Neural cell (in vitro differentiated cells): ENCODE results near the gene TPD52L2. TPM values are rescaled to one million over a fixed set of nuclear protein-coding genes. Genes with fewer than 3 reads are reported as not detected.

Experiments
- H2AFZ ChIP-seq: fragments of 200-600, 300-800 bp; sonication (generic), shearing (Covaris generic); 2 replicates; pipeline ENCODE4 v1.6.0; 2014; ENCODE audit warnings: low read depth, mild to moderate bottlenecking, antibody characterized with exemption, low read length, moderate library complexity
- H3F3A ChIP-seq: fragments of 200-600 bp; shearing (Covaris generic); 2 replicates; pipeline ENCODE4 v1.6.1; 2016; ENCODE audit warnings: mild to moderate bottlenecking, moderate library complexity, mixed read lengths, antibody characterized with exemption, low read length; ENCODE audit not compliant: insufficient read depth, poor library complexity, severe bottlenecking
- H3K27ac ChIP-seq: fragments of 200-600, 300-800 bp; sonication (generic), shearing (Covaris generic); 2 replicates; pipeline ENCODE4 v1.5.1; 2014; ENCODE audit warnings: mild to moderate bottlenecking, low read length, moderate library complexity
- H3K27me3 ChIP-seq: fragments of 300-800, 200-600 bp; sonication (generic), shearing (Covaris generic); 2 replicates; pipeline ENCODE4 v1.6.0; 2014; ENCODE audit warnings: mild to moderate bottlenecking, low read depth, low read length, moderate library complexity; ENCODE audit not compliant: insufficient read depth
- H3K36me3 ChIP-seq: fragments of 300-800, 200-600 bp; sonication (generic), shearing (Covaris generic); 2 replicates; pipeline ENCODE4 v1.5.1; 2014; ENCODE audit warnings: mild to moderate bottlenecking, antibody characterized with exemption, low read length, moderate library complexity; ENCODE audit not compliant: insufficient read depth
- H3K4me2 ChIP-seq: fragments of 300-800, 200-600 bp; sonication (generic), shearing (Covaris generic); 2 replicates; pipeline ENCODE4 v1.6.0; 2014; ENCODE audit warnings: mild to moderate bottlenecking, low read length
- H3K4me3 ChIP-seq: fragments of 300-800, 200-600 bp; sonication (generic), shearing (Covaris generic); 2 replicates; pipeline ENCODE4 v1.5.1; 2014; ENCODE audit warnings: mild to moderate bottlenecking, low read length, moderate library complexity
- H3K79me2 ChIP-seq: fragments of 200-600 bp; shearing (Covaris generic); replicated peaks from 2 replicates; pipeline ENCODE4 v1.6.0; 2014; ENCODE audit warnings: mild to moderate bottlenecking, low read length, moderate library complexity; ENCODE audit not compliant: insufficient read depth
- H3K9ac ChIP-seq: fragments of 300-800, 200-600 bp; sonication (generic), shearing (Covaris generic); 2 replicates; pipeline ENCODE4 v1.6.1; 2016; ENCODE audit warnings: mild to moderate bottlenecking, low read length, mixed read lengths
- H3K9me2 ChIP-seq: fragments of 200-600 bp; shearing (Covaris generic); 2 replicates; pipeline ENCODE4 v1.6.1; 2016; ENCODE audit warnings: mild to moderate bottlenecking, low read length, mixed read lengths; ENCODE audit not compliant: insufficient read depth
- H3K9me3 ChIP-seq: fragments of 200-600, 300-800 bp; sonication (generic), shearing (Covaris generic); 2 replicates; pipeline ENCODE4 v1.6.1; 2016; ENCODE audit warnings: mild to moderate bottlenecking, mixed run types, low read length, moderate library complexity, mixed read lengths
- H4K20me1 ChIP-seq: fragments of 200-600 bp; shearing (Covaris generic); 2 replicates; pipeline ENCODE4 v1.6.1; 2016; ENCODE audit warnings: mild to moderate bottlenecking, mixed run types; ENCODE audit not compliant: insufficient read depth
- CTCF ChIP-seq: fragments of 450-650 bp; IDR thresholded peaks from 2 replicates; pipeline ENCODE4 v1.5.1; 2014; ENCODE audit warnings: antibody characterized with exemption, mild to moderate bottlenecking, moderate library complexity; ENCODE audit not compliant: poor library complexity, severe bottlenecking
- MXI1 ChIP-seq: fragments of 450-650 bp; conservative IDR thresholded peaks from 2 replicates; pipeline ENCODE4 v1.6.1; 2014; ENCODE audit warnings: antibody characterized with exemption, mild to moderate bottlenecking; ENCODE audit not compliant: poor library complexity, severe bottlenecking
- POLR2AphosphoS5 ChIP-seq: IDR thresholded peaks from 2 replicates; pipeline ENCODE4 v1.6.1; 2012
- RAD21 ChIP-seq: fragments of 450-650 bp; conservative IDR thresholded peaks from 2 replicates; pipeline ENCODE4 v1.6.1; 2014; ENCODE audit warnings: antibody characterized with exemption, mild to moderate bottlenecking, moderate library complexity
- REST ChIP-seq: IDR thresholded peaks from 2 replicates; pipeline ENCODE4 v1.6.1; 2012; ENCODE audit warnings: borderline replicate concordance
- TAF1 ChIP-seq: IDR thresholded peaks from 2 replicates; pipeline ENCODE4 v1.6.1; 2012; ENCODE audit warnings: low read depth
- polyA plus RNA-seq: library from polyadenylated mRNA; depleted of rRNA; stranded (reverse); fragments of >200 nt; gene quantifications from 2 replicates; pipeline ENCODE4 v1.2.3, GENCODE V29; 2014

TPD52L2 gene
- polyA plus RNA-seq, 1 donor from 2014 or later: 142 TPM

- peaks cover 19% of the 10 kb centered on the region for H4K20me1 ChIP-seq
- no peaks in the 10 kb centered on the region for H3K9me3 ChIP-seq
- H3K4me3 ChIP-seq: no peak overlapping the region
- H3F3A ChIP-seq: no peaks in the 10 kb centered on the region
- H3K27me3 ChIP-seq: no peaks in the 10 kb centered on the region
- no peak for TF ChIP-seq CTCF
- TF ChIP-seq TAF1: no peak
- peaks cover 55% of the 10 kb centered on the region for H3K79me2 ChIP-seq
- H3K9me2 ChIP-seq: no peaks in the 10 kb centered on the region
- no peak overlapping the region for H3K9ac ChIP-seq
- no peaks in the 10 kb centered on the region for H3K36me3 ChIP-seq
- no peak overlapping the region for H3K4me2 ChIP-seq
- H3K27ac ChIP-seq: no peak overlapping the region
- no peak overlapping the region for H2AFZ ChIP-seq
Observed at GRCh38 chr20:63898882-63899558, 34.0 kb downstream of the TPD52L2 start.

- Histone ChIP-seq H3K9me3 (no peaks in the 10 kb centered on the region), H3K27ac (no peak overlapping the region), H3K9ac (no peak overlapping the region), H2AFZ (no peak overlapping the region), H3K9me2 (no peaks in the 10 kb centered on the region), H4K20me1 (peaks cover 19% of the 10 kb centered on the region), H3K27me3 (no peaks in the 10 kb centered on the region), H3K4me2 (no peak overlapping the region), H3K4me3 (no peak overlapping the region), H3F3A (no peaks in the 10 kb centered on the region), H3K79me2 (peaks cover 58% of the 10 kb centered on the region), H3K36me3 (no peaks in the 10 kb centered on the region)
- TF ChIP-seq TAF1: no peak
- TF ChIP-seq CTCF: no peak
Observed at GRCh38 chr20:63900413-63900812, 35.3 kb downstream of the TPD52L2 start.

GRCh38 chr20:63903796-63904561 is 38.9 kb downstream of the TPD52L2 start:
- Histone ChIP-seq H3K27me3 (no peaks in the 10 kb centered on the region), H3K27ac (no peak overlapping the region), H3K9me3 (no peaks in the 10 kb centered on the region), H3F3A (no peaks in the 10 kb centered on the region), H3K9ac (no peak overlapping the region), H3K4me3 (no peak overlapping the region), H4K20me1 (peaks cover 3% of the 10 kb centered on the region), H3K4me2 (no peak overlapping the region), H3K36me3 (no peaks in the 10 kb centered on the region), H3K79me2 (peaks cover 46% of the 10 kb centered on the region), H3K9me2 (no peaks in the 10 kb centered on the region), H2AFZ (no peak overlapping the region)
- TF ChIP-seq MXI1: no peak
- no peak for TF ChIP-seq TAF1
- no peak for TF ChIP-seq CTCF
- TF ChIP-seq REST: no peak
- TF ChIP-seq RAD21: no peak
- TF ChIP-seq POLR2AphosphoS5: no peak
